ENCODE data around the gene TMEM82. TPM values are rescaled to one million over a fixed set of nuclear protein-coding genes. Genes with fewer than 3 reads are reported as not detected.

Gene TMEM82
- total RNA-seq, 1 donor from 2014 or later = not detected

GRCh38 chr1:15736892-15737261 is 5.4 kb upstream of the TMEM82 start:
- H3K27me3 ChIP-seq = no peaks in the 10 kb centered on the region
- DNase-seq (ENCODE audit: extremely low spot score in 2 of 2) = no peak
- no peak overlapping the region for H3K4me3 ChIP-seq
- no peaks in the 10 kb centered on the region for H3K9me3 ChIP-seq
- intact Hi-C loops (cut with DNase I) = no loop called here
- peaks cover 38% of the 10 kb centered on the region for H3K4me1 ChIP-seq
- H3K36me3 ChIP-seq = peaks cover 0 to 27% of the 10 kb centered on the region in 2 donors
- peak overlapping the region; percentile 40 for H3K27ac ChIP-seq
- TF ChIP-seq POLR2A (IDR thresholded peaks at IDR 0.05) (no peak), CTCF (IDR thresholded peaks at IDR 0.05) (no peak), POLR2AphosphoS5 (IDR thresholded peaks at IDR 0.05; ENCODE audit: insufficient read depth in 1 of 2, low read depth in 1 of 2) (no peak)

- no peak overlapping the region for H3K4me3 ChIP-seq
- peaks cover 38% of the 10 kb centered on the region for H3K4me1 ChIP-seq
- H3K27ac ChIP-seq = peak overlapping the region; percentile 40
- no peak for DNase-seq (ENCODE audit: extremely low spot score in 2 of 2)
- H3K27me3 ChIP-seq = no peaks in the 10 kb centered on the region
- H3K9me3 ChIP-seq = no peaks in the 10 kb centered on the region
- peaks cover 0 to 19% of the 10 kb centered on the region in 2 donors for H3K36me3 ChIP-seq
- TF ChIP-seq POLR2AphosphoS5 (IDR thresholded peaks at IDR 0.05; ENCODE audit: insufficient read depth in 1 of 2, low read depth in 1 of 2) = no peak
- intact Hi-C loops (cut with DNase I) = no loop called here
Observed at GRCh38 chr1:15737324-15738319, 4.7 kb upstream of the TMEM82 start.

- intact Hi-C loops (cut with DNase I) = no loop called here
- no peaks in the 10 kb centered on the region for H3K27me3 ChIP-seq
- TF ChIP-seq POLR2A (IDR thresholded peaks at IDR 0.05) (no peak), CTCF (IDR thresholded peaks at IDR 0.05) (no peak), POLR2AphosphoS5 (IDR thresholded peaks at IDR 0.05; ENCODE audit: insufficient read depth in 1 of 2, low read depth in 1 of 2) (no peak)
- H3K27ac ChIP-seq = no peak overlapping the region
- DNase-seq (ENCODE audit: extremely low spot score in 2 of 2) = no peak
- peaks cover 38% of the 10 kb centered on the region for H3K4me1 ChIP-seq
- H3K36me3 ChIP-seq = peaks cover 0 to 10% of the 10 kb centered on the region in 2 donors
- H3K4me3 ChIP-seq = no peak overlapping the region
- H3K9me3 ChIP-seq = no peaks in the 10 kb centered on the region
Observed at GRCh38 chr1:15738416-15739113, 3.7 kb upstream of the TMEM82 start.

GRCh38 chr1:15739259-15739658 is 3.0 kb upstream of the TMEM82 start:
- TF ChIP-seq POLR2A (IDR thresholded peaks at IDR 0.05) (no peak), CTCF (IDR thresholded peaks at IDR 0.05) (no peak), POLR2AphosphoS5 (IDR thresholded peaks at IDR 0.05; ENCODE audit: insufficient read depth in 1 of 2, low read depth in 1 of 2) (no peak)
- Histone ChIP-seq H3K9me3 (no peaks in the 10 kb centered on the region), H3K27me3 (no peaks in the 10 kb centered on the region), H3K27ac (no peak overlapping the region), H3K4me1 (peaks cover 38% of the 10 kb centered on the region), H3K4me3 (no peak overlapping the region), H3K36me3 (peaks cover 0 to 3% of the 10 kb centered on the region in 2 donors)
- DNase-seq (ENCODE audit: extremely low spot score in 2 of 2) = no peak
- intact Hi-C loops (cut with DNase I) = no loop called here

- no peaks in the 10 kb centered on the region for H3K36me3 ChIP-seq
- no peak overlapping the region for H3K4me3 ChIP-seq
- no peak for DNase-seq (ENCODE audit: extremely low spot score in 2 of 2)
- no peaks in the 10 kb centered on the region for H3K9me3 ChIP-seq
- H3K4me1 ChIP-seq = peaks cover 38% of the 10 kb centered on the region
- no peaks in the 10 kb centered on the region for H3K27me3 ChIP-seq
- intact Hi-C loops (cut with DNase I) = loop anchor here (10.0 kb wide), 1 partner anchor 145 kb away; no protein-coding TSS in a partner anchor
- TF ChIP-seq POLR2A (IDR thresholded peaks at IDR 0.05) (no peak), POLR2AphosphoS5 (IDR thresholded peaks at IDR 0.05; ENCODE audit: insufficient read depth in 1 of 2, low read depth in 1 of 2) (no peak), CTCF (IDR thresholded peaks at IDR 0.05) (no peak)
- H3K27ac ChIP-seq = no peak overlapping the region
Observed at GRCh38 chr1:15739745-15740144, 2.6 kb upstream of the TMEM82 start.
